HepG2 (cell line): ENCODE measurements around the gene ZBTB46. TPM values are rescaled to one million over a fixed set of nuclear protein-coding genes. Genes with fewer than 3 reads are reported as not detected.

ENCODE experiments used
- HCFC1 ChIP-seq: fragments of 150-350 bp; IDR thresholded peaks from 2 replicates; pipeline ENCODE4 v1.6.1; 2014; ENCODE audit warnings: low read depth, low read length
- MEIS2 ChIP-seq: sonication (generic); formaldehyde crosslinking; IDR thresholded peaks from 2 replicates; pipeline ENCODE4 v1.9.0; 2021; ENCODE audit warnings: mild to moderate bottlenecking, missing genetic modification reagents
- NFE2L2 ChIP-seq: fragments of 150-350 bp; IDR thresholded peaks from 2 replicates; pipeline ENCODE4 v1.6.1; 2014; ENCODE audit warnings: low read length
- RFX3 ChIP-seq: IDR thresholded peaks from 2 replicates; pipeline ENCODE4 v1.6.1; 2016; ENCODE audit warnings: missing biosample characterization, missing genetic modification reagents
- ZBTB1 ChIP-seq: sonication (generic); formaldehyde crosslinking; IDR thresholded peaks from 2 replicates; pipeline ENCODE4 v1.4.0; 2020; ENCODE audit warnings: missing genetic modification reagents, borderline replicate concordance
- ZC3H13 ChIP-seq: sonication (generic); formaldehyde crosslinking; IDR thresholded peaks from 2 replicates; pipeline ENCODE4 v1.8.1; 2023; ENCODE audit warnings: mild to moderate bottlenecking, missing genetic modification reagents, moderate library complexity
- ZFP91 ChIP-seq: sonication (generic); formaldehyde crosslinking; IDR thresholded peaks from 2 replicates; pipeline ENCODE4 v1.9.0; 2022; ENCODE audit warnings: missing genetic modification reagents, mild to moderate bottlenecking, borderline replicate concordance
- ZNF34 ChIP-seq: sonication (generic); formaldehyde crosslinking; IDR thresholded peaks from 2 replicates; pipeline ENCODE4 v1.4.0; 2020; ENCODE audit warnings: mild to moderate bottlenecking, missing genetic modification reagents, borderline replicate concordance
- ZNF354B ChIP-seq: sonication (generic); formaldehyde crosslinking; IDR thresholded peaks from 2 replicates; pipeline ENCODE4 v1.8.0; 2022; ENCODE audit warnings: mild to moderate bottlenecking, missing genetic modification reagents
- ZNF724P ChIP-seq: sonication (generic); formaldehyde crosslinking; IDR thresholded peaks from 2 replicates; pipeline ENCODE4 v1.8.0; 2022; ENCODE audit warnings: missing genetic modification reagents, borderline replicate concordance
- ZNF761 ChIP-seq: sonication (generic); formaldehyde crosslinking; conservative IDR thresholded peaks from 2 replicates; pipeline ENCODE4 v1.4.0; 2020; ENCODE audit warnings: mild to moderate bottlenecking, missing genetic modification reagents
- ZSCAN22 ChIP-seq: sonication (generic); formaldehyde crosslinking; IDR thresholded peaks from 2 replicates; pipeline ENCODE4 v1.4.0; 2020; ENCODE audit warnings: mild to moderate bottlenecking, missing genetic modification reagents
- ZSCAN25 ChIP-seq: sonication (generic); formaldehyde crosslinking; IDR thresholded peaks from 2 replicates; pipeline ENCODE4 v1.8.0; 2022; ENCODE audit warnings: mild to moderate bottlenecking, missing genetic modification reagents
- ZSCAN30 ChIP-seq: sonication (generic); formaldehyde crosslinking; IDR thresholded peaks from 2 replicates; pipeline ENCODE4 v1.5.0; 2020; ENCODE audit warnings: mild to moderate bottlenecking, missing genetic modification reagents
- polyA plus RNA-seq, 8 experiments: library from polyadenylated mRNA; depleted of rRNA in 3 of 8; stranded (reverse) in 7 of 8; unstranded in 1 of 8; fragments of >200 nt; fragmentation: Illumina TruSeq in 4 of 8; extraction: Trizol in 4 of 8; gene quantifications; 2 replicates each; pipeline versions ENCODE4 v1.2.1 to v1.2.3, GENCODE V29; 2011 to 2016; ENCODE audit warnings: low read depth in 4 of 8, missing spikeins in 1 of 8, mixed read lengths in 1 of 8; ENCODE audit not compliant: insufficient read depth in 1 of 8
- total RNA-seq, 5 experiments: library from RNA; depleted of rRNA; stranded (reverse); fragments of >200 nt; fragmentation: Illumina TruSeq; extraction: Trizol; gene quantifications; 2 replicates each; pipeline ENCODE4 v1.2.3, GENCODE V29; 2016; ENCODE audit warnings: low read depth in 1 of 5
- TF ChIP-seq, protein P1 (sequence below): sonication (generic); formaldehyde crosslinking; IDR thresholded peaks from 2 replicates; pipeline ENCODE4 v1.4.0; 2020; ENCODE audit warnings: missing genetic modification reagents
- TF ChIP-seq, protein P2 (sequence below): IDR thresholded peaks from 2 replicates; pipeline ENCODE4 v1.6.1; 2016; ENCODE audit warnings: missing biosample characterization, missing genetic modification reagents, low read depth
- TF ChIP-seq, protein P3 (sequence below): sonication (generic); formaldehyde crosslinking; IDR thresholded peaks from 2 replicates; pipeline ENCODE4; 2020; ENCODE audit warnings: missing genetic modification reagents, mild to moderate bottlenecking, borderline replicate concordance

The ZBTB46 gene
- total and polyA plus RNA-seq, 2 of the 13 experiments (the other 11 are each of a cell fraction or from before 2014, with no cell fraction given) = 1.6 to 13.5 TPM

DNA sequence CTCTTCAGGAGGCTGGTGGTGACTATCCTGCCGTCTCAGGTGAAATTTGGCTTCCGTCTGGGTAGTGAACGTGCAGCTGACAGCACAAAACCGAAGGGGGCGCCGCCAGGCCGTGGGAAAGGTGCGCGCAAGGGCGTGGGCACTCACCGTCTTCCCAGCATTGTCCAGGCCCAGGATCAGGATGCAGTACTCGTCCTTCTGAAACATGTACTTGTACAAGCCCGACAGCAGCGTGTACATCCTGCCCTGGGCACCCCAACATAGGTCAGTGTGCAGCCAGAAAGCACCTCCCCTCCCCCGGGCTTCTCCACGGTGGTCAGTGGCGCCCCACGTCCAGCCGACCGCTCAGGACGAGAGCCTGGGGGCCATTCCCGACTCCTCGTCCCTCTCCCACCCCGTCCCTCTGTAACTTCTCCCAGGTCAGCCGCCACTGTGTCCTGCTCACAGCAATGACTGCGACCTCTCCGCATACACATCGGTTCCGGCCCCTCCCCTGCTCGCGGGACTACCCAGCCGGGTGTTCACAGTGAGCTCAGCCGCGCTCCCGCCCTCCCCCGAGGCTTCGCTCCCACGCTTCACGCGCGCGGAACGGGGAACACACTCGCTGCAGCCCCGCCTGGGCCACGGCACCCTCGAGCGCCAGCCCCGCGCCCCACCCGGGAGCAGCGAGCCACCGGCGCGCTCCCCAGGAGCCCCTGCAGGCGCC lies 124.1 kb downstream of the ZBTB46 start (continued):
- TF ChIP-seq, protein P1, sequence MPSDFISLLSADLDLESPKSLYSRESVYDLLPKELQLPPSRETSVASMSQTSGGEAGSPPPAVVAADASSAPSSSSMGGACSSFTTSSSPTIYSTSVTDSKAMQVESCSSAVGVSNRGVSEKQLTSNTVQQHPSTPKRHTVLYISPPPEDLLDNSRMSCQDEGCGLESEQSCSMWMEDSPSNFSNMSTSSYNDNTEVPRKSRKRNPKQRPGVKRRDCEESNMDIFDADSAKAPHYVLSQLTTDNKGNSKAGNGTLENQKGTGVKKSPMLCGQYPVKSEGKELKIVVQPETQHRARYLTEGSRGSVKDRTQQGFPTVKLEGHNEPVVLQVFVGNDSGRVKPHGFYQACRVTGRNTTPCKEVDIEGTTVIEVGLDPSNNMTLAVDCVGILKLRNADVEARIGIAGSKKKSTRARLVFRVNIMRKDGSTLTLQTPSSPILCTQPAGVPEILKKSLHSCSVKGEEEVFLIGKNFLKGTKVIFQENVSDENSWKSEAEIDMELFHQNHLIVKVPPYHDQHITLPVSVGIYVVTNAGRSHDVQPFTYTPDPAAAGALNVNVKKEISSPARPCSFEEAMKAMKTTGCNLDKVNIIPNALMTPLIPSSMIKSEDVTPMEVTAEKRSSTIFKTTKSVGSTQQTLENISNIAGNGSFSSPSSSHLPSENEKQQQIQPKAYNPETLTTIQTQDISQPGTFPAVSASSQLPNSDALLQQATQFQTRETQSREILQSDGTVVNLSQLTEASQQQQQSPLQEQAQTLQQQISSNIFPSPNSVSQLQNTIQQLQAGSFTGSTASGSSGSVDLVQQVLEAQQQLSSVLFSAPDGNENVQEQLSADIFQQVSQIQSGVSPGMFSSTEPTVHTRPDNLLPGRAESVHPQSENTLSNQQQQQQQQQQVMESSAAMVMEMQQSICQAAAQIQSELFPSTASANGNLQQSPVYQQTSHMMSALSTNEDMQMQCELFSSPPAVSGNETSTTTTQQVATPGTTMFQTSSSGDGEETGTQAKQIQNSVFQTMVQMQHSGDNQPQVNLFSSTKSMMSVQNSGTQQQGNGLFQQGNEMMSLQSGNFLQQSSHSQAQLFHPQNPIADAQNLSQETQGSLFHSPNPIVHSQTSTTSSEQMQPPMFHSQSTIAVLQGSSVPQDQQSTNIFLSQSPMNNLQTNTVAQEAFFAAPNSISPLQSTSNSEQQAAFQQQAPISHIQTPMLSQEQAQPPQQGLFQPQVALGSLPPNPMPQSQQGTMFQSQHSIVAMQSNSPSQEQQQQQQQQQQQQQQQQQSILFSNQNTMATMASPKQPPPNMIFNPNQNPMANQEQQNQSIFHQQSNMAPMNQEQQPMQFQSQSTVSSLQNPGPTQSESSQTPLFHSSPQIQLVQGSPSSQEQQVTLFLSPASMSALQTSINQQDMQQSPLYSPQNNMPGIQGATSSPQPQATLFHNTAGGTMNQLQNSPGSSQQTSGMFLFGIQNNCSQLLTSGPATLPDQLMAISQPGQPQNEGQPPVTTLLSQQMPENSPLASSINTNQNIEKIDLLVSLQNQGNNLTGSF = no peak
- TF ChIP-seq RFX3 (CRISPR knock-in tag) = peak; percentile 19; the same call in 1 of the 2 replicates
- no peak for TF ChIP-seq NFE2L2
- no peak for TF ChIP-seq ZNF34
- no peak for TF ChIP-seq ZBTB1 (CRISPR knock-in tag)
- no peak; the same call in none of the 2 replicates for TF ChIP-seq ZSCAN25 (CRISPR knock-in tag)
- peak; percentile 32; the same call in 1 of the 2 replicates for TF ChIP-seq HCFC1
- TF ChIP-seq ZNF724P (CRISPR knock-in tag) = no peak
- TF ChIP-seq, protein P2, sequence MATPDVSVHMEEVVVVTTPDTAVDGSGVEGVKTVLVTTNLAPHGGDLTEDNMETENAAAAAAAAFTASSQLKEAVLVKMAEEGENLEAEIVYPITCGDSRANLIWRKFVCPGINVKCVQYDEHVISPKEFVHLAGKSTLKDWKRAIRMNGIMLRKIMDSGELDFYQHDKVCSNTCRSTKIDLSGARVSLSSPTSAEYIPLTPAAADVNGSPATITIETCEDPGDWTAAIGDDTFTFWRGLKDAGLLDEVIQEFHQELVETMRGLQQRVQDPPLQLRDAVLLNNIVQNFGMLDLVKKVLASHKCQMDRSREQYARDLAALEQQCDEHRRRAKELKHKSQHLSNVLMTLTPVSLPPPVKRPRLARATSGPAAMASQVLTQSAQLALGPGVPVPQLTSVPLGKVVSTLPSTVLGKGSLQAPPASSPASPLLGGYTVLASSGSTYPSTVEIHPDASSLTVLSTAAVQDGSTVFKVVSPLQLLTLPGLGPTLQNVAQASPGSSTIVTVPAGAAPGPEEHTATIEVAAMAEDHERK (CRISPR knock-in tag) = no peak
- no peak for TF ChIP-seq ZSCAN22 (CRISPR knock-in tag)
- TF ChIP-seq, protein P3, sequence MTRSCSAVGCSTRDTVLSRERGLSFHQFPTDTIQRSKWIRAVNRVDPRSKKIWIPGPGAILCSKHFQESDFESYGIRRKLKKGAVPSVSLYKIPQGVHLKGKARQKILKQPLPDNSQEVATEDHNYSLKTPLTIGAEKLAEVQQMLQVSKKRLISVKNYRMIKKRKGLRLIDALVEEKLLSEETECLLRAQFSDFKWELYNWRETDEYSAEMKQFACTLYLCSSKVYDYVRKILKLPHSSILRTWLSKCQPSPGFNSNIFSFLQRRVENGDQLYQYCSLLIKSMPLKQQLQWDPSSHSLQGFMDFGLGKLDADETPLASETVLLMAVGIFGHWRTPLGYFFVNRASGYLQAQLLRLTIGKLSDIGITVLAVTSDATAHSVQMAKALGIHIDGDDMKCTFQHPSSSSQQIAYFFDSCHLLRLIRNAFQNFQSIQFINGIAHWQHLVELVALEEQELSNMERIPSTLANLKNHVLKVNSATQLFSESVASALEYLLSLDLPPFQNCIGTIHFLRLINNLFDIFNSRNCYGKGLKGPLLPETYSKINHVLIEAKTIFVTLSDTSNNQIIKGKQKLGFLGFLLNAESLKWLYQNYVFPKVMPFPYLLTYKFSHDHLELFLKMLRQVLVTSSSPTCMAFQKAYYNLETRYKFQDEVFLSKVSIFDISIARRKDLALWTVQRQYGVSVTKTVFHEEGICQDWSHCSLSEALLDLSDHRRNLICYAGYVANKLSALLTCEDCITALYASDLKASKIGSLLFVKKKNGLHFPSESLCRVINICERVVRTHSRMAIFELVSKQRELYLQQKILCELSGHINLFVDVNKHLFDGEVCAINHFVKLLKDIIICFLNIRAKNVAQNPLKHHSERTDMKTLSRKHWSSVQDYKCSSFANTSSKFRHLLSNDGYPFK = peak; percentile 14; the same call in 1 of the 2 replicates
- 0 out of 2 replicates have a peak, but pooled peaks have one; percentile 34 for TF ChIP-seq ZNF761 (CRISPR knock-in tag)
- TF ChIP-seq MEIS2 (CRISPR knock-in tag) = no peak; the same call in 1 of the 2 replicates
- TF ChIP-seq ZNF354B = no peak
- no peak; the same call in none of the 2 replicates for TF ChIP-seq ZC3H13 (CRISPR knock-in tag)
- TF ChIP-seq ZFP91 (CRISPR knock-in tag) = no peak; the same call in none of the 2 replicates
- TF ChIP-seq ZSCAN30 (CRISPR knock-in tag) = no peak
